NCI-H2107 (cell line): ENCODE measurements around the gene GSS.

ENCODE experiments used
- DNase-seq: peaks from one replicate; lab custom pipeline; 2025; lab: John Stamatoyannopoulos, UW

GSS gene

GRCh38 chr20:34955231-34956040, at the start of gene GSS, which contains the start of gene MYH7B:
TSS of gene GSS (minus strand) at chr20:34955806. CDS start at chr20:34951852, 3,954 bp downstream.
TSS of gene MYH7B (plus strand) at chr20:34955868. CDS start at chr20:34978006, 22,138 bp downstream.
- DNase-seq: peak; percentile 60

- DNase-seq: no peak
Observed at GRCh38 chr20:35004749-35005462, 49.3 kb upstream of the GSS start.

DNA sequence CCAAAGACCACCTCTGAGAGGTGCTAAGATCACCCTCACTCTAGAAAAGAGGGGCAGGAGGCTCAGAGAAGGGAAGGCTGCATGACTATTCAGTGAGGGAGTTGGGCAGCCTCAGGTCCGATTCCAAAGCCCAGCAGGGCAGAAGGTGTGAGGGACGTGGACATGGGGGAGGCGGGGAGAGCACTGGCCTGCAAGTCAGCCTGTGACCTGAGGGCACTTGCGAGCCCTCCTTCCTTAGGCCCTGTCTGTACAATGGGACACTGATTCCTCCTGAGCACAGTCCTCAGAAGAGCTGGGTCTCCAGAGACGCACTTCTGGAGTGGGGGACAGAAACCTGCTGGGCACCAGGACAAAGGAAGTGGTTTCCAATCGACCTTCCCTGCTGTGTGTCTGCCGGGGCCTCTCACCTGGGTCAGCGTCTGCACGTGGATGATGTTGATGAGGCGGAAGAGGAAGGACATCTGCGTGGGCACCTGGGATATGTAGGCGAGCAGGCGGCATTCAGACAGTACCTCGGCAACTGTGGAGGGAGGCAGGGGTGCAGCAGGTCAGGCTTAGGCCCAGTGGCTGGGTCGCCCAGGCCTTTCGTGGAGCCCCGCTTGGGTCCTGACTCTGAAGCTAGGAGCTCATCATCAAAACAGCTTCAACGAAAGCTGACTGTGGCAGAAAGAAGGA, 48.6 kb upstream of the GSS start:
- no peak for DNase-seq

DNA sequence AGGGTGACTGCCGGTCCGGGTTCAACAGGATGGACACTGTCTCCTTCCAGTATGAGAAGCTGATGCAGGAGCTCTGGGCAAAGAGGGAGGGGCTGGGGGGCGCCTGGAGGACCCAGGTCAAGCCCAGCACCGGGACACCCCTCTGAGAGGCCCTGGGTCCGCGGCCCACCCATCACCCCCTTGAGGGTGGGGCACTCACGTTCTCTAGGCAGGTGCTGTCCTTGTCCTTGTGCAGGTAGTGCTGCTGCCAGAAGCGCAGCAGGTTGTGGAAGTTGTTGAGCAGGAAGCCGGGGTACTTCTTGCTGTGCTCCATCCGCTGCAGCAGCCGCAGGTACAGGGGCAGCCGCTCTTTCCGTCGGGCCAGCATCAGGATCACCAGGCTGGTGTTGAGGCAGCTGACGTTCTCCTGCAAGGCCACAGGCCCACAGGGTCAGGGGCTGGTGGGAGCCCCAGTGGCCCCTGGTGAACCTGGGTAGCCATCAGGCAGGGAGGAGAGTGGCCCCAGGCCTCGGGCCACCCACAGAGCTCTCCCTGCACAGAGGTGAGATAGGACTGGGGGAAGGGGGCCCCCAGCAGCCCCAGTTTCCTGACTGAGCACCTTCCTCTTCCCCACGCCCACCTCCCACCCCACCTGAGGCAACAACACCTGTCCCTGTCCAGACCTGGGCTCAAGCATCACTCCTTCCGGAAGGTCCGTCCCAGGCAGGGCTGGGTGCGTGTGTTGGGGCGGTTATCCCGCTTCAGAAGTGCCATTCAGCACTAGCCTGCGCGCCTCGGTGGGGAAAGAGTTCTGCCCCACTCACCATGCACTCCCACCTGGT, 47.8 kb upstream of the GSS start:
- DNase-seq: no peak

DNA sequence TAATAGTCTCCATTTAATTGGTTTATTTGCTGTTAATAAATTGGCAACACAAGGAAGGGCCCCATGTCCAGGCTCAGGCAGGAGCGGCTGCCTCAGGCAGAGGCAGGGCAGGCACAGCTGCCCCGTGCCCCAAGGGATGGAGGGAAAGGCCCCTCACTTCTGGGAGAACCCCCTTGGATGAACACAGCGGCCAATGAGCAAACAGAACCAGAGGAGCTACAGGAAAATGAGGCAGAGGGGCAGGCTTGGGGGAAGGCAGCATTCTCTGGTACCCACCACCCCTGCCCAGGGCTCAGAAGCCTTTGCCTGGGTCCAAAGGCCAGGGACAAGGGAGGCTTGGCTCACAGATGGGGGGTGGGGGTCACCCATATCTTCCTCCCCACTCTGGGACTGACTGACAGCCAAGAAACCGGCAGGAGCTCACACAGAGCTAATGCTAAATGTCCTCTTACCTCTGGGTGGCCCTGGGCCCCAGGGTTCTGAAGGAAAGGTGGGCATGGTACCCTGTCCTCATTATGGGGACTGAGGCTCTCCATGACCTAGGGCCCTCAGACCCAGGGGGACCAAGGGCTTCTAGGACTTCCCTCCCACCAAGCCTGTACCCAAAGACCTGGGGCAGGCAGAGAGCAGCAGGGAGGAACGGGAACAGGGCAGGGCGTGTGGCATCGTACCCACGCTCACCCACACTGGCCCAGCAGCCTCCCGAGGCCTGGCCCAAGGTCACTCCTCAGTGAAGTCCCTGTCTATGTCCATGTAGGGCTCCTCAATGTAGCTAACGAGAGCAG, 47.0 kb upstream of the GSS start:
- no peak for DNase-seq

- DNase-seq: no peak
Observed at GRCh38 chr20:35001596-35002362, 46.2 kb upstream of the GSS start.

- no peak for DNase-seq
Observed at GRCh38 chr20:35000922-35001595, 45.5 kb upstream of the GSS start.

GRCh38 chr20:35000311-35000921, 44.8 kb upstream of the GSS start:
- peak; percentile 30 for DNase-seq

- DNase-seq: no peak
Observed at GRCh38 chr20:34999782-35000181, 44.2 kb upstream of the GSS start.

- DNase-seq: no peak
Observed at GRCh38 chr20:34999021-34999451, 43.4 kb upstream of the GSS start.

DNA sequence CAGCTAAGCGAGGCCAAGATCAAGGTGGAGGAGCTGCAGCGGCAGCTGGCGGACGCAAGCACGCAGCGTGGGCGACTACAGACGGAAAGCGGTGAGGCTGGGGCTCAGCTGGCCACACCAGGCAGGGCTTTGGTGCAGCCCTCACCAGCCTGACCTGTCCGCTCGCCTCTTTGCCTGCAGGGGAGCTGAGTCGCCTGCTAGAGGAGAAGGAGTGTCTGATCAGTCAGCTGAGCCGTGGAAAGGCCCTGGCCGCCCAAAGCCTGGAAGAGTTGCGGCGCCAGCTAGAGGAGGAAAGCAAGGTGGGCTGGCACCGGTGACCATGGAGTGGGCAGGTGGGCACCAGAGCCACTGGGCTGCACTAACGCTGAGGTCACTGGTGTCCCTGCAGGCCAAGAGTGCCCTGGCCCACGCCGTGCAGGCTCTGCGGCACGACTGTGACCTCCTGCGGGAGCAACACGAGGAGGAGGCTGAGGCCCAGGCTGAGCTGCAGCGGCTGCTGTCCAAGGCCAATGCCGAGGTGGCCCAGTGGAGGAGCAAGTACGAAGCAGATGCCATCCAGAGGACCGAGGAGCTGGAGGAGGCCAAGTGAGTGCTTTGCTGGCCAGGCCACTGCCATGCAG, 42.8 kb upstream of the GSS start:
- DNase-seq: no peak

DNA sequence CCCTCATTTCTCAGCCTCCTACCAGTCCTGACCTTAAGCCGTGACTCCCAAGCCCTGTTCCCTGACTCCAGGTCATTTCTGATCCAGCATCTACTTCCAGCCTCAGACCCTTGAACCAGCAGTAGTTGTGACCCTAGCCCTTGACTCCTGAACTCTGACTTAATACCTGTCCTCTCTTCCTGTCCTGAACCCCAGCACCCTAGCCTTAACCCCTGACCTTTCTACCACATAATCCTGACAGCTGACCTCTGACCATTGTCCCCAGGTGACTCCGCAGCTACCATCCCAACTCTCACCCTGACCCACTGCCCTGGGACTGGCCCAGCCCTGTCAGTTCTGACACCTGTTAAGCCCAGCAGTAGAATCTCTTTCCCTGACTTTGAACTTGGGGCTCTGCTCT, 42.2 kb upstream of the GSS start:
- no peak for DNase-seq

DNA sequence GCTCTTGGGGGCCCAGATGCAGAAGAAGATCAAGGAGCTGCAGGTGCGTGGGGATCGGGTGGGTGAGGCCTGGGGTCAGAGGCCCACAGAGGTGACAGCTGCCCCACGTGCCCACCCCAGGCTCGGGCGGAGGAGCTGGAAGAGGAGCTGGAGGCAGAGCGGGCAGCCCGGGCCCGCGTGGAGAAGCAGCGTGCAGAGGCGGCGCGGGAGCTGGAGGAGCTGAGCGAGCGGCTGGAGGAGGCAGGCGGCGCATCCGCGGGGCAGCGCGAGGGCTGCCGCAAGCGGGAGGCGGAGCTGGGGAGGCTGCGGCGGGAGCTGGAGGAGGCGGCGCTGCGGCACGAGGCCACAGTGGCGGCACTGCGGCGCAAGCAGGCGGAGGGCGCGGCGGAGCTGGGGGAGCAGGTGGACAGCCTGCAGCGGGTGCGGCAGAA, 41.5 kb upstream of the GSS start:
- peak; percentile 29 for DNase-seq

DNA sequence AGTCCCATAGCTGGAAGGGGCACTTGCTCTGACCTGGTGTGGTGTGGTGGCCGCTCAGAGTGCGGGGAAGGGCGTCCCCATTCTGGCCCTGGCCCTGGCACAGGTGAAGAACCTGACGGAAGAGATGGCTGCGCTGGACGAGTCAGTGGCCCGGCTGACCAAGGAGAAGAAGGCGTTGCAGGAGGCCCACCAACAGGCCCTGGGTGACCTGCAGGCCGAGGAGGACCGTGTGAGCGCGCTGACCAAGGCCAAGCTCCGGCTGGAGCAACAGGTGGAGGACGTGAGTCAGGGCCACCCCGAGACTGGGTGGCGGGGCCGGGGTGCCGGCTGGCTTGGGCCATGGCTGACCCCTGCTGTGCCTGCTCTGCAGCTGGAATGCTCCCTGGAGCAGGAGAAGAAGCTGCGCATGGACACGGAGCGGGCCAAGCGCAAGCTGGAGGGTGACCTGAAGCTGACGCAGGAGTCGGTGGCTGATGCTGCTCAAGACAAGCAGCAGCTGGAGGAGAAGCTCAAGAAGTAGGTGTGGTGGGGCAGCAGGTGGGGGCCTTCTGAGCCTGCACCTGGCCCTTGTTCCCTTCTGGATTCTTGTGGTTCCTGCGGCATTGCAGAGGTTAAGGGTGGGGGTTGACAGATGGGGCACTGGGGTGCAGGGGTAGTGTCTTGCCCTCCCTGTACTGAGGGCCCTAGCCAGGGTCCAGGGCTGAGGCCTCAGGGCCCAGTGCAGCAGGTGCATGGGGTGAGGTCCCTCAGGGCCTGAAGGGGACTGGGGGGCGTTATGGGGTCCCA, 40.8 kb upstream of the GSS start:
- no peak for DNase-seq

DNA sequence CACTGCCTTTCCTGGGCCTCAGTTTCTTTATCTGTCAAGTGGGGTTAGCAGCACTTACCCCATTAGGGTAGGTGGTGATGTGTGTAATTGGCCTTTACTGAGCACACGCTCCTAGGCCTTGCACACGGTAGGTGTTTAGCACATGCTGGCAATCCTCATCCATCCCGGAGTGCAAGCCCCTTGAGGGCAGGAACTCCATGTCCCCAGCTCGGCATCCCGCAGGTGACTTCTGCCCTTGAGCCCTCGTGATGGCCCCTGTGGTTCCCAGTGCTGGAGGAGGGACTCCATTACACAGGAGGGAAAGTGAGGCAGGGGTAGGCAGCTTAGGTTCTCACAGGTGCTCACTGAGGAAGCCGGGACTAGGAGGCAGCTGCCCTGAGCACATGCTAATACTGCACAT, 40.1 kb upstream of the GSS start:
- DNase-seq: no peak

GRCh38 chr20:34995192-34995591, 39.6 kb upstream of the GSS start:
- DNase-seq: no peak

GRCh38 chr20:34994509-34995131, 39.0 kb upstream of the GSS start:
- no peak for DNase-seq
